HL-60 (cell line): ENCODE results near the gene SNRNP25.
"Not testable (repeated sequence)": the region's sequence is repeated elsewhere in the genome, so short reads cannot be mapped to it uniquely, and the experiment has no call there.

Experiments
- DNase-seq, 2 experiments: peaks; one replicate each; pipeline ENCODE4 v3.0.0-alpha.2; 2010 to 2020; ENCODE audit warnings: low read depth in 1 of 2, low spot score in 1 of 2
- H3K27ac ChIP-seq: fragments of 250-450 bp; sonication (Bioruptor Pico); replicated peaks from 2 replicates; pipeline ENCODE4 v1.5.1; 2020; ENCODE audit warnings: mild to moderate bottlenecking, moderate library complexity
- H3K27me3 ChIP-seq: fragments of 250-450 bp; sonication (Bioruptor Pico); 2 replicates; pipeline ENCODE4 v1.5.1; 2021; ENCODE audit warnings: mild to moderate bottlenecking, moderate library complexity; ENCODE audit not compliant: insufficient read depth, poor library complexity, severe bottlenecking
- H3K4me3 ChIP-seq: replicated peaks from 2 replicates; pipeline ENCODE4 v1.5.1; 2011; ENCODE audit warnings: mild to moderate bottlenecking, control low read depth, low read length; ENCODE audit not compliant: insufficient read depth
- CTCF ChIP-seq: IDR thresholded peaks from one replicate; pipeline ENCODE4 v1.5.1; 2011; ENCODE audit warnings: low read length, control low read depth, inconsistent platforms; ENCODE audit not compliant: insufficient read depth
- GABPA ChIP-seq: IDR thresholded peaks from 2 replicates; pipeline ENCODE4 v1.6.1; 2012; ENCODE audit warnings: low read depth
- POLR2AphosphoS5 ChIP-seq: IDR thresholded peaks from 2 replicates; pipeline ENCODE4 v1.6.1; 2012; ENCODE audit warnings: low read depth
- REST ChIP-seq: IDR thresholded peaks from 2 replicates; pipeline ENCODE4 v1.6.1; 2012; ENCODE audit warnings: low read depth; ENCODE audit not compliant: insufficient replicate concordance
- SPI1 ChIP-seq: IDR thresholded peaks from 2 replicates; pipeline ENCODE4 v1.6.1; 2012; ENCODE audit warnings: low read depth, mild to moderate bottlenecking, borderline replicate concordance

The SNRNP25 gene

DNA sequence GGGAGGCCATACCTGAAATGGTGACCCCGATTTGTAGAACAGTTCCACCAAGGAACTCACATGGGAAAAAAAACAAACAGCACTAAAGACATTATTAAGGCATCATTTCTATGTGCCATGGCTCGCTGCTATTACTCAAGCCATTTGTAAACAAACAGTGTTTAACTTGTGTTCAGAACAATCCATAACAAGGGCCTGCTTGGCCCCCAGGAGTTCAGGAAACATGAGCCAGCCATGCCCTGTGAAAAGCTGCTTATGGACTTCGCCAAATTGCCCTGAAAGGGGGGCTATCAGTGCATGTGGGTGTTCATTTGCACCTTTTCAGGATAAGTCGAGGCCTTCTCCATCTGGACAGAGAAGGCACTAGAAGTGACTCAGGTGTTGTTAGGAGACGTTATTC is 8.2 kb upstream of the SNRNP25 start:
- no peak for TF ChIP-seq CTCF
- no peaks in the 10 kb centered on the region for H3K27me3 ChIP-seq
- no peak overlapping the region for H3K27ac ChIP-seq
- no peak overlapping the region for H3K4me3 ChIP-seq
- DNase-seq = no peak

- H3K4me3 ChIP-seq, H3K27me3 ChIP-seq, H3K27ac ChIP-seq, DNase-seq: not testable (repeated sequence)
These were observed 7.1 kb upstream of the SNRNP25 start for GRCh38 chr16:46510-46909.

GRCh38 chr16:47234-47633 is 6.4 kb upstream of the SNRNP25 start:
- Histone ChIP-seq H3K27me3 (no peaks in the 10 kb centered on the region), H3K27ac (no peak overlapping the region)
- no peak for DNase-seq

DNA sequence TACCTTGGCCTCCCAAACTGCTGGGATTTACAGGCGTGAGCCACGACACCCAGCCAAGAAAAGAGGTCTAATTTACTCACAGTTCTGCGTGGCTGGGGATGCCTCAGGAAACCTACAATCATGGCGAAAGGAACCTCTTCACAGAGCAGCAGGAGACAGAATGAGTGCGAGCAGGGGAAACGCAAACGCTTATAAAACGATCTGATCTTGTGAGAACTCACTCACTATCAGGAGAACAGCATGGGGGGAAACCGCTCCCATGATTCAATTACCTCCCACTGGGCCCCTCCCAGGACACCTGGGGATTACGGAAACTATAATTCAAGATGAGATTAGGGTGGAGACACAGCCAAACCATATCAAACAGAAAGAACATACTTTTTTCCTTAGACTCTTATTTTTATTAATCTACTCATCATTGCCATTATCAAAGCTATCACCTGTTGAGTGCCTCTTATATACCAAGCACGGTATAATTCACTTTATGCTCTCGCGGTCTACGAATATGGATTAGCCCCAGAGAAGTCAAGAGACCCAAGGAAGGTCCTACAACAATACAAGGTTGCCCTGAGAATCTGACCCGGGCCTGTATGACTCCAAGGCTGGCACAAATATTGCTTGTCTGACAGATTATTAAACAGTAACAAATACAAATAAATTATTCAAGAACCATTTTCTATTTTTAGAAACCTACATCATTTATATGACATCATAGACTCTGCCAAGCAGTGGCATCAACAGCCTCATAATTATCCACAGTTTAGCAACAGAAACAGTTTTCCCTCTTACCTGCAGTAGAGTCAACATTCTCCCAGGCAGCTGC is 2.6 kb upstream of the SNRNP25 start:
- H3K4me3 ChIP-seq = no peak overlapping the region
- H3K27ac ChIP-seq = no peak overlapping the region
- TF ChIP-seq CTCF (no peak), POLR2AphosphoS5 (no peak), SPI1 (no peak), REST (no peak), GABPA (no peak)
- no peak for DNase-seq
- no peaks in the 10 kb centered on the region for H3K27me3 ChIP-seq

More at GRCh38 chr16:47234-47633, 6.4 kb upstream of the SNRNP25 start:
- H3K4me3 ChIP-seq = no peak overlapping the region
- no peak for TF ChIP-seq CTCF
- TF ChIP-seq GABPA = no peak
- no peak for TF ChIP-seq POLR2AphosphoS5
- no peak for TF ChIP-seq REST
- TF ChIP-seq SPI1 = no peak
